ENCODE measurements around the gene ERG. TPM values are rescaled to one million over a fixed set of nuclear protein-coding genes. Genes with fewer than 3 reads are reported as not detected.

The ERG gene
- total and polyA plus RNA-seq, 2 of the 8 experiments (the other 6 are each of a cell fraction or from before 2014, with no cell fraction given) = 1.0 to 3.0 TPM

DNA sequence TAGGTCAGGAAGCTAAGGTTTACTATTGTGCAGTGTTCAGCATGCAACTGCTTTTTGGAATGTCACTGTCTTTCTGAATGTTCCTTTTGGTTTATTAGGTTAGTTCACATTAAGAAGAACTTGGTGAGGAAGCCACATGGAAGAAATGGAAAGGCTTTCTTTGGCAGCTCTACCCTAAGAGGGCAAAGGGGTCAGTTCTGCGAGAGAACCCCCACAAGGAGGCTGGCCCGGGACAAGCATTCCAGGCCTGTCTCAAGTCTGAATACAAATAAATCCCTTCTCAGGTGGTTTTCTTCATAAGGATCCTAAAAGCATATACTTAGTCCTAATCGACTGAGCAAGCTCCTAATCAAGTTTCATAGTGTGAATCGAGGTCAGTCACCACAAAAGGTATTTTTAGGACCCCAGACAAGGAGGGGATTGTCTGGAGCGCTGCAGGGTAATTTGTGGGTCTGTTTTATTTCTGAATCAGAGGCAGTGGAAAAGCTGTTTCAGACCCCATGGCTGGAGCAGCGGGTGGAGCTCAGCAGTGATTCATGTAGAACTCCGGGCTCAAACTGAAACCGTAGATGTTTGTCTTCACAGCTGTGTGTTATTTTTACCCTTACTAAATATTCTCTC is 63.3 kb downstream of the ERG start:
- Histone ChIP-seq H3K23ac (ENCODE audit: insufficient read length) (no peak overlapping the region), H3K27me3 (replicated peaks in 1 of 4; ENCODE audit: control insufficient read depth in 3 of 4, extremely low read depth in 1 of 4, insufficient read depth in 3 of 4, low read length in 3 of 4) (no peaks in the 10 kb centered on the region; a peak in 1 of 7 replicates), H3K9me3 (ENCODE audit: insufficient read depth in 2 of 2, low read depth in 1 of 2, low read length in 1 of 2) (0 out of 4 replicates have a peak, but pooled peaks cover 0 to under 1% of the 10 kb centered on the region in 2 experiments), H3K4me2 (ENCODE audit: insufficient read depth in 1 of 2, low read depth in 2 of 2, low read length in 2 of 2) (no peak overlapping the region), H4K8ac (ENCODE audit: extremely low read depth, insufficient read depth, low read length) (no peak overlapping the region), H3K79me2 (ENCODE audit: control insufficient read depth in 1 of 2, insufficient read depth in 2 of 2, low read length in 2 of 2) (no peaks in the 10 kb centered on the region), H2AK5ac (ENCODE audit: low read depth, low read length) (no peak overlapping the region), H2BK5ac (ENCODE audit: low read depth, low read length) (no peak overlapping the region), H3K9ac (replicated peaks in 1 of 4; ENCODE audit: extremely low read depth in 1 of 4, low read depth in 3 of 4, low read length in 3 of 4) (no peak overlapping the region), H3K18ac (ENCODE audit: extremely low read depth, low read length) (no peak overlapping the region; the same call in 1 of the 2 replicates), H3K79me1 (ENCODE audit: low read depth, low read length) (no peaks in the 10 kb centered on the region), H3K36me3 (ENCODE audit: control insufficient read depth in 2 of 4, insufficient read depth in 4 of 4, low read length in 3 of 4) (no peaks in the 10 kb centered on the region), H3K27ac (ENCODE audit: low read depth, low read length) (no peak overlapping the region), H3K14ac (ENCODE audit: insufficient read length) (no peak overlapping the region), H2AFZ (ENCODE audit: low read length) (no peak overlapping the region), H3K4me1 (replicated peaks in 1 of 4; ENCODE audit: control insufficient read depth in 3 of 4, insufficient read depth in 4 of 4, low read length in 3 of 4) (no peaks in the 10 kb centered on the region), H2BK12ac (ENCODE audit: low read depth, low read length) (no peak overlapping the region), H3K23me2 (ENCODE audit: low read depth, low read length) (no peaks in the 10 kb centered on the region), H2BK15ac (ENCODE audit: low read length) (no peak overlapping the region), H4K5ac (ENCODE audit: insufficient read length, low read depth, low read length) (no peak overlapping the region), H4K20me1 (replicated peaks in 1 of 2; ENCODE audit: control insufficient read depth in 1 of 2, insufficient read depth in 2 of 2, low read length in 2 of 2) (no peaks in the 10 kb centered on the region), H3K4ac (replicated peaks; ENCODE audit: insufficient read length, low read depth, low read length) (no peak overlapping the region), H3K56ac (replicated peaks; ENCODE audit: insufficient read length, low read depth, low read length) (no peak overlapping the region), H2BK20ac (ENCODE audit: low read length) (no peak overlapping the region), H3K4me3 (ENCODE audit: extremely low read depth in 1 of 4, insufficient read depth in 2 of 4, low read depth in 3 of 4, low read length in 4 of 4) (no peak overlapping the region), H4K91ac (replicated peaks; ENCODE audit: insufficient read length, low read length) (no peak overlapping the region), H2BK120ac (replicated peaks; ENCODE audit: low read depth, low read length) (no peak overlapping the region)
- POLR2A ChIA-PET (ENCODE audit: partially characterized antibody) = no interaction called here
- no peak for TF ChIP-seq BCL11A (IDR thresholded peaks at IDR 0.05; ENCODE audit: low read depth in 2 of 2, low read length in 2 of 2)
- TF ChIP-seq, protein P1, sequence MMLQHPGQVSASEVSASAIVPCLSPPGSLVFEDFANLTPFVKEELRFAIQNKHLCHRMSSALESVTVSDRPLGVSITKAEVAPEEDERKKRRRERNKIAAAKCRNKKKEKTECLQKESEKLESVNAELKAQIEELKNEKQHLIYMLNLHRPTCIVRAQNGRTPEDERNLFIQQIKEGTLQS (IDR thresholded peaks at IDR 0.05; ENCODE audit: insufficient read depth, low read depth, low read length) = no peak
- no peak for DNase-seq (ENCODE audit: low read depth in 1 of 2, low spot score in 2 of 2)
- CTCF ChIA-PET (ENCODE audit: partially characterized antibody) = no interaction called here
- WGBS, 2 experiments (ENCODE audit: extremely low coverage in 1 of 2, insufficient coverage in 1 of 2, insufficient read length in 1 of 2, insufficient replicate concordance in 2 of 2, low coverage in 1 of 2, low lambda C conversion rate in 2 of 2, missing lambda C conversion rate in 1 of 2) = 90% methylated on average over 8 of the region's 8 CpGs; no CpG with 5 or more reads in 1 of the 2 experiments
- no peak for FAIRE-seq

All from H1 (cell line).